H1 (cell line): Measurements from ENCODE around the gene OR8D2. TPM values are rescaled to one million over a fixed set of nuclear protein-coding genes. Genes with fewer than 3 reads are reported as not detected.

Experiments used
- CHD1 ChIP-seq: IDR thresholded peaks from 2 replicates; pipeline ENCODE4 v1.6.1; 2012; ENCODE audit warnings: low read depth, low read length, improper control_type of control experiment
- CHD7 ChIP-seq: fragments of 300-600 bp; sonication (generic); IDR thresholded peaks from 2 replicates; pipeline ENCODE4 v1.7.1; 2012; ENCODE audit warnings: low read length, moderate library complexity, mild to moderate bottlenecking, inconsistent platforms; ENCODE audit not compliant: insufficient replicate concordance
- POLR2AphosphoS5 ChIP-seq: IDR thresholded peaks from 2 replicates; pipeline ENCODE4 v1.6.1; 2011; ENCODE audit warnings: low read depth, low read length
- SIN3A ChIP-seq, 2 experiments: IDR thresholded peaks in 1 of 2; conservative IDR thresholded peaks in 1 of 2; 2 replicates each; pipeline ENCODE4 v1.6.1; 2011 to 2012; ENCODE audit warnings: low read length in 2 of 2, improper control_type of control experiment in 1 of 2, low read depth in 1 of 2, mild to moderate bottlenecking in 1 of 2
- SP1 ChIP-seq: IDR thresholded peaks from 2 replicates; pipeline ENCODE4 v1.6.1; 2011; ENCODE audit warnings: low read depth, low read length
- polyA plus RNA-seq, 7 experiments: library from polyadenylated mRNA; depleted of rRNA in 3 of 7; stranded (reverse) in 5 of 7; unstranded in 2 of 7; fragments of >200 nt in 5 of 7; fragments of 200-250 nt in 2 of 7; gene quantifications; 1 replicate in 5 of 7; 2 replicates in 1 of 7; 4 replicates in 1 of 7; pipeline versions ENCODE4 v1.2.1 to v1.2.3, GENCODE V29; 2011 to 2013; ENCODE audit warnings: missing spikeins in 2 of 7, mixed read lengths in 2 of 7
- total RNA-seq: library from RNA; stranded (reverse); fragmentation: NEBNext Ultra II Directional; extraction: Animal tissue kit (Norgen Biotek cat#: 25700); gene quantifications from 2 replicates; pipeline ENCODE4 v1.2.1, GENCODE V29; 2021
- TF ChIP-seq, protein P1 (sequence below): IDR thresholded peaks from 2 replicates; pipeline ENCODE4 v1.6.1; 2012; ENCODE audit warnings: inconsistent platforms

Gene OR8D2
- total and polyA plus RNA-seq, 2 of the 8 experiments (the other 6 are each of a cell fraction or from before 2014, with no cell fraction given), result not detected

DNA sequence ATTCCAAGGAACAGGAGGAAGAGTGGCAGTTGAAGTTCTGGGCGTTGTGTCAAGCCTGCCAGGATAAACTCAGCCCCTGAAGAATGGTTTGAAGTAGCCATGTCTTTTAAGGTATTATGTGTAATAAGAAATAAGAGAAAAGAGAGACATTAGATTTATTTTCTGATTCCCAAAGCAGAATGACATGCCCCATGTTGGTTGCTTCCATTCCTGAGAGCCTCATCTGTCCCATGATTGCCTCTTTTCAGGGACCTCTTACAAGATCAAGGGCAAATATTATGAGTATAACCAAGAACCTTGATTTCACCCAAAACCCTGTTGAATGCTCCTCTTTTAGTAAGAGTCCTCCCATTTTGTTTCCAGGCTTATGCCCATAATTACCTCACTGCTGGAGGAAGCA lies at the start of gene OR8D2 (continued):
- no peak for TF ChIP-seq CHD7
- no peak for TF ChIP-seq CHD1
- no peak for TF ChIP-seq SP1
- TF ChIP-seq SIN3A (conservative IDR thresholded peaks at IDR 0.05 in 1 of 2, IDR thresholded peaks at IDR 0.05 in 1 of 2; ENCODE audit: low read depth in 1 of 2, low read length in 2 of 2), result no peak
- no peak for TF ChIP-seq POLR2AphosphoS5
- TF ChIP-seq, protein P1, sequence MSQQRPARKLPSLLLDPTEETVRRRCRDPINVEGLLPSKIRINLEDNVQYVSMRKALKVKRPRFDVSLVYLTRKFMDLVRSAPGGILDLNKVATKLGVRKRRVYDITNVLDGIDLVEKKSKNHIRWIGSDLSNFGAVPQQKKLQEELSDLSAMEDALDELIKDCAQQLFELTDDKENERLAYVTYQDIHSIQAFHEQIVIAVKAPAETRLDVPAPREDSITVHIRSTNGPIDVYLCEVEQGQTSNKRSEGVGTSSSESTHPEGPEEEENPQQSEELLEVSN, result no peak
